ENCODE results near the gene CPD. TPM values are rescaled to one million over a fixed set of nuclear protein-coding genes. Genes with fewer than 3 reads are reported as not detected.

Gene CPD
- polyA plus RNA-seq, 1 of the 3 experiments (the other 2 are of a cell fraction): 12.5 TPM

- H3K4me3 ChIP-seq (ENCODE audit: low read depth in 2 of 2, low read length in 1 of 2): peak overlapping the region in 1 of 2 experiments; percentile 95; a peak in 2 of 4 replicates
- no peak overlapping the region; a peak in 1 of 4 replicates for H3K27ac ChIP-seq (ENCODE audit: low read depth in 2 of 2, low read length in 1 of 2)
- peaks cover 5 to 20% of the 10 kb centered on the region in 2 experiments; a peak in 3 of 4 replicates for H3K4me1 ChIP-seq (ENCODE audit: control insufficient read depth in 1 of 2, insufficient read depth in 2 of 2, low read depth in 1 of 2, low read length in 1 of 2)
- ChIA-PET POLR2A (no interaction called here), CTCF (interaction anchor here (0.7 to 1.6 kb wide), 5 partner anchors 9 to 37 kb away, joined by 3 to 5 read pairs (median 3); no protein-coding TSS in a partner anchor)
- H3K79me2 ChIP-seq (ENCODE audit: insufficient read depth): peaks cover 36% of the 10 kb centered on the region
- no peaks in the 10 kb centered on the region for H3K36me3 ChIP-seq (replicated peaks in 1 of 2; ENCODE audit: control insufficient read depth in 1 of 2, insufficient read depth in 2 of 2, low read length in 1 of 2)
- DNase-seq: no peak
- 81% methylated on average over 11 of the region's 11 CpGs for WGBS (ENCODE audit: low lambda C conversion rate)
- no peak overlapping the region for H3K9ac ChIP-seq
- no peaks in the 10 kb centered on the region for H3F3A ChIP-seq (replicated peaks; ENCODE audit: insufficient read depth)
- no peaks in the 10 kb centered on the region for H3K27me3 ChIP-seq (ENCODE audit: insufficient read depth)
- H4K20me1 ChIP-seq (ENCODE audit: insufficient read depth): peaks cover 23% of the 10 kb centered on the region; the same call in 1 of the 2 replicates
- peak overlapping the region; percentile 98 for H2AFZ ChIP-seq (ENCODE audit: low read depth)
- H3K4me2 ChIP-seq: peak overlapping the region; percentile 92
- TF ChIP-seq FOXM1 (IDR thresholded peaks at IDR 0.05; ENCODE audit: low read depth) (no peak), USF1 (IDR thresholded peaks at IDR 0.05; ENCODE audit: borderline replicate concordance, low read depth) (no peak), JUND (IDR thresholded peaks at IDR 0.05) (no peak), POLR2AphosphoS5 (IDR thresholded peaks at IDR 0.05; ENCODE audit: low read depth, low read length) (no peak), NRF1 (IDR thresholded peaks at IDR 0.05; ENCODE audit: low read depth, low read length) (no peak), MEF2A (IDR thresholded peaks at IDR 0.05; ENCODE audit: borderline replicate concordance, low read depth) (no peak), RCOR1 (IDR thresholded peaks at IDR 0.05; ENCODE audit: low read length) (no peak)
- H3K9me3 ChIP-seq: no peaks in the 10 kb centered on the region
- H3K9me2 ChIP-seq: no peaks in the 10 kb centered on the region
Observed at GRCh38 chr17:30377574-30378240, 1.0 kb upstream of the CPD start.

- no peaks in the 10 kb centered on the region for H3K9me3 ChIP-seq
- 41% methylated on average over 31 of the region's 31 CpGs for WGBS (ENCODE audit: low lambda C conversion rate)
- no peaks in the 10 kb centered on the region for H3K36me3 ChIP-seq (replicated peaks in 1 of 2; ENCODE audit: control insufficient read depth in 1 of 2, insufficient read depth in 2 of 2, low read length in 1 of 2)
- H2AFZ ChIP-seq (ENCODE audit: low read depth): peak overlapping the region; percentile 98
- peak overlapping the region; percentile 62 to 74; a peak in 2 of 4 replicates for H3K27ac ChIP-seq (ENCODE audit: low read depth in 2 of 2, low read length in 1 of 2)
- ChIA-PET CTCF (interaction anchor here (0.7 to 1.6 kb wide), 4 partner anchors 10 to 38 kb away, joined by 3 to 5 read pairs (median 3); no protein-coding TSS in a partner anchor), POLR2A (no interaction called here)
- peak overlapping the region; percentile 92 for H3K4me2 ChIP-seq
- no peaks in the 10 kb centered on the region for H3K9me2 ChIP-seq
- H3K4me3 ChIP-seq (ENCODE audit: low read depth in 2 of 2, low read length in 1 of 2): peak overlapping the region; percentile 70 to 95
- peak; percentile 58 for DNase-seq
- peaks cover 5 to 21% of the 10 kb centered on the region in 2 experiments; a peak in 3 of 4 replicates for H3K4me1 ChIP-seq (ENCODE audit: control insufficient read depth in 1 of 2, insufficient read depth in 2 of 2, low read depth in 1 of 2, low read length in 1 of 2)
- H4K20me1 ChIP-seq (ENCODE audit: insufficient read depth): peaks cover 23% of the 10 kb centered on the region; the same call in 1 of the 2 replicates
- no peaks in the 10 kb centered on the region for H3F3A ChIP-seq (replicated peaks; ENCODE audit: insufficient read depth)
- TF ChIP-seq MXI1 (IDR thresholded peaks at IDR 0.05; ENCODE audit: low read depth, low read length) (no peak; the same call in 1 of the 2 replicates), FOXJ3 (CRISPR knock-in tag; IDR thresholded peaks at IDR 0.05) (no peak), ZBTB33 (IDR thresholded peaks at IDR 0.05; ENCODE audit: borderline replicate concordance, low read depth) (no peak), IRF3 (IDR thresholded peaks at IDR 0.05; ENCODE audit: low read depth, low read length) (no peak), FOSL2 (IDR thresholded peaks at IDR 0.05; ENCODE audit: borderline replicate concordance, low read depth) (no peak), JUND (IDR thresholded peaks at IDR 0.05) (no peak)
- peak overlapping the region; percentile 80; the same call in 1 of the 2 replicates for H3K9ac ChIP-seq
- no peaks in the 10 kb centered on the region for H3K27me3 ChIP-seq (ENCODE audit: insufficient read depth)
- H3K79me2 ChIP-seq (ENCODE audit: insufficient read depth): peaks cover 42% of the 10 kb centered on the region
Observed at GRCh38 chr17:30378241-30378824, 394 bp upstream of the CPD start.
